ENCODE data around the gene TAF1C. TPM values are rescaled to one million over a fixed set of nuclear protein-coding genes. Genes with fewer than 3 reads are reported as not detected.
A peak's percentile ranks its signal among the peaks of the same experiment; 100 is the strongest.

Gene TAF1C
- total and polyA plus RNA-seq, 9 of the 15 experiments (the other 6 are each of a cell fraction or from before 2014, with no cell fraction given), result 1.5 to 74.8 (median 21.0) TPM

GRCh38 chr16:84138824-84139627, 47.8 kb downstream of the TAF1C start (continued):
- TF ChIP-seq, protein P1, sequence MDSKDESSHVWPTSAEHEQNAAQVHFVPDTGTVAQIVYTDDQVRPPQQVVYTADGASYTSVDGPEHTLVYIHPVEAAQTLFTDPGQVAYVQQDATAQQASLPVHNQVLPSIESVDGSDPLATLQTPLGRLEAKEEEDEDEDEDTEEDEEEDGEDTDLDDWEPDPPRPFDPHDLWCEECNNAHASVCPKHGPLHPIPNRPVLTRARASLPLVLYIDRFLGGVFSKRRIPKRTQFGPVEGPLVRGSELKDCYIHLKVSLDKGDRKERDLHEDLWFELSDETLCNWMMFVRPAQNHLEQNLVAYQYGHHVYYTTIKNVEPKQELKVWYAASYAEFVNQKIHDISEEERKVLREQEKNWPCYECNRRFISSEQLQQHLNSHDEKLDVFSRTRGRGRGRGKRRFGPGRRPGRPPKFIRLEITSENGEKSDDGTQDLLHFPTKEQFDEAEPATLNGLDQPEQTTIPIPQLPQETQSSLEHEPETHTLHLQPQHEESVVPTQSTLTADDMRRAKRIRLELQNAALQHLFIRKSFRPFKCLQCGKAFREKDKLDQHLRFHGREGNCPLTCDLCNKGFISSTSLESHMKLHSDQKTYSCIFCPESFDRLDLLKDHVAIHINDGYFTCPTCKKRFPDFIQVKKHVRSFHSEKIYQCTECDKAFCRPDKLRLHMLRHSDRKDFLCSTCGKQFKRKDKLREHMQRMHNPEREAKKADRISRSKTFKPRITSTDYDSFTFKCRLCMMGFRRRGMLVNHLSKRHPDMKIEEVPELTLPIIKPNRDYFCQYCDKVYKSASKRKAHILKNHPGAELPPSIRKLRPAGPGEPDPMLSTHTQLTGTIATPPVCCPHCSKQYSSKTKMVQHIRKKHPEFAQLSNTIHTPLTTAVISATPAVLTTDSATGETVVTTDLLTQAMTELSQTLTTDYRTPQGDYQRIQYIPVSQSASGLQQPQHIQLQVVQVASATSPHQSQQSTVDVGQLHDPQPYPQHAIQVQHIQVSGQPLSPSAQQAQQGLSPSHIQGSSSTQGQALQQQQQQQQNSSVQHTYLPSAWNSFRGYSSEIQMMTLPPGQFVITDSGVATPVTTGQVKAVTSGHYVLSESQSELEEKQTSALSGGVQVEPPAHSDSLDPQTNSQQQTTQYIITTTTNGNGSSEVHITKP (IDR thresholded peaks at IDR 0.05; ENCODE audit: partially characterized antibody), result peak; percentile 90
- peak; percentile 76 for TF ChIP-seq ESRRA (IDR thresholded peaks at IDR 0.05; ENCODE audit: borderline replicate concordance, low read depth)
- TF ChIP-seq ZNF717 (CRISPR knock-in tag; IDR thresholded peaks at IDR 0.05), result 0 out of 2 replicates have a peak, but pooled peaks have one; percentile 26
- peak; percentile 67; the same call in 1 of the 2 replicates for TF ChIP-seq ETV5 (CRISPR knock-in tag; IDR thresholded peaks at IDR 0.05; ENCODE audit: low read depth)
- TF ChIP-seq CREB1 (IDR thresholded peaks at IDR 0.05), result no peak
- TF ChIP-seq CREB1 (CRISPR knock-in tag; IDR thresholded peaks at IDR 0.05), result peak; percentile 66
- peak; percentile 68 for TF ChIP-seq RBFOX2 (IDR thresholded peaks at IDR 0.05; ENCODE audit: low read depth, low read length)
- TF ChIP-seq IFI16 (CRISPR knock-in tag; IDR thresholded peaks at IDR 0.05), result no peak
- TF ChIP-seq NFXL1 (CRISPR knock-in tag; IDR thresholded peaks at IDR 0.05), result 0 out of 2 replicates have a peak, but pooled peaks have one; percentile 59
- TF ChIP-seq ARHGAP35 (IDR thresholded peaks at IDR 0.05; ENCODE audit: partially characterized antibody), result no peak
- TF ChIP-seq NR0B1 (IDR thresholded peaks at IDR 0.05; ENCODE audit: partially characterized antibody), result no peak
- TF ChIP-seq, protein P2, sequence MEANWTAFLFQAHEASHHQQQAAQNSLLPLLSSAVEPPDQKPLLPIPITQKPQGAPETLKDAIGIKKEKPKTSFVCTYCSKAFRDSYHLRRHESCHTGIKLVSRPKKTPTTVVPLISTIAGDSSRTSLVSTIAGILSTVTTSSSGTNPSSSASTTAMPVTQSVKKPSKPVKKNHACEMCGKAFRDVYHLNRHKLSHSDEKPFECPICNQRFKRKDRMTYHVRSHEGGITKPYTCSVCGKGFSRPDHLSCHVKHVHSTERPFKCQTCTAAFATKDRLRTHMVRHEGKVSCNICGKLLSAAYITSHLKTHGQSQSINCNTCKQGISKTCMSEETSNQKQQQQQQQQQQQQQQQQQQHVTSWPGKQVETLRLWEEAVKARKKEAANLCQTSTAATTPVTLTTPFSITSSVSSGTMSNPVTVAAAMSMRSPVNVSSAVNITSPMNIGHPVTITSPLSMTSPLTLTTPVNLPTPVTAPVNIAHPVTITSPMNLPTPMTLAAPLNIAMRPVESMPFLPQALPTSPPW (CRISPR knock-in tag; IDR thresholded peaks at IDR 0.05), result peak; percentile 69
- TF ChIP-seq GABPB1 (CRISPR knock-in tag; IDR thresholded peaks at IDR 0.05), result no peak; the same call in 1 of the 2 replicates
- no peak for TF ChIP-seq ILK (tag; IDR thresholded peaks at IDR 0.05; ENCODE audit: borderline replicate concordance, low read depth)
- TF ChIP-seq BRF2 (IDR thresholded peaks at IDR 0.05; ENCODE audit: borderline replicate concordance, insufficient read depth, insufficient read length), result no peak
- TF ChIP-seq, protein P3, sequence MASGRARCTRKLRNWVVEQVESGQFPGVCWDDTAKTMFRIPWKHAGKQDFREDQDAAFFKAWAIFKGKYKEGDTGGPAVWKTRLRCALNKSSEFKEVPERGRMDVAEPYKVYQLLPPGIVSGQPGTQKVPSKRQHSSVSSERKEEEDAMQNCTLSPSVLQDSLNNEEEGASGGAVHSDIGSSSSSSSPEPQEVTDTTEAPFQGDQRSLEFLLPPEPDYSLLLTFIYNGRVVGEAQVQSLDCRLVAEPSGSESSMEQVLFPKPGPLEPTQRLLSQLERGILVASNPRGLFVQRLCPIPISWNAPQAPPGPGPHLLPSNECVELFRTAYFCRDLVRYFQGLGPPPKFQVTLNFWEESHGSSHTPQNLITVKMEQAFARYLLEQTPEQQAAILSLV (tag; IDR thresholded peaks at IDR 0.05), result peak; percentile 71
- TF ChIP-seq ZNF644 (tag; IDR thresholded peaks at IDR 0.05; ENCODE audit: low read depth), result no peak; the same call in none of the 2 replicates
- TF ChIP-seq SREBF2 (CRISPR knock-in tag; IDR thresholded peaks at IDR 0.05), result no peak
- 0 out of 2 replicates have a peak, but pooled peaks have one; percentile 44 for TF ChIP-seq TRIM28 (IDR thresholded peaks at IDR 0.05)
